ENCODE data around the gene JOSD1. TPM values are rescaled to one million over a fixed set of nuclear protein-coding genes. Genes with fewer than 3 reads are reported as not detected.

JOSD1 gene
- total and polyA plus RNA-seq, 2 experiments from 2014 or later: 6.6 to 51.2 TPM

- H3K4me2 ChIP-seq (ENCODE audit: unreplicated experiment): no peak overlapping the region
- H3K27ac ChIP-seq: no peak overlapping the region
- DNase-seq: no peak
- TF ChIP-seq EZH2phosphoT487 (IDR thresholded peaks at IDR 0.05; ENCODE audit: insufficient read depth, low read depth) (no peak), EZH2 (IDR thresholded peaks at IDR 0.05; ENCODE audit: insufficient read depth, poor library complexity, severe bottlenecking) (no peak)
- WGBS, 2 experiments (ENCODE audit: low coverage in 1 of 2, low lambda C conversion rate in 2 of 2, missing lambda C conversion rate in 2 of 2): 96 to 97% methylated on average over 9 of the region's 9 CpGs
- in situ Hi-C loops (cut with MboI): no loop called here
- no peak overlapping the region for H3K4me3 ChIP-seq
- no peaks in the 10 kb centered on the region for H3K36me3 ChIP-seq (ENCODE audit: low read depth)
- H3F3A ChIP-seq (ENCODE audit: insufficient read depth): peaks cover 24% of the 10 kb centered on the region
- H3K9me2 ChIP-seq (ENCODE audit: insufficient read depth): no peaks in the 10 kb centered on the region
- H3K9me3 ChIP-seq (ENCODE audit: low read depth): no peaks in the 10 kb centered on the region
- no peak overlapping the region for H2AFZ ChIP-seq
- H4K20me1 ChIP-seq (ENCODE audit: insufficient read depth): 0 out of 2 replicates have a peak, but pooled peaks cover 4% of the 10 kb centered on the region
- peaks cover 83% of the 10 kb centered on the region for H3K79me2 ChIP-seq (ENCODE audit: insufficient read depth)
- H3K27me3 ChIP-seq (replicated peaks; ENCODE audit: insufficient read depth): no peaks in the 10 kb centered on the region
- peaks cover 13% of the 10 kb centered on the region for H3K4me1 ChIP-seq (ENCODE audit: insufficient read depth)
- no peak overlapping the region for H3K9ac ChIP-seq
Measured at GRCh38 chr22:38715176-38715764, 14.5 kb upstream of the JOSD1 start.

DNA sequence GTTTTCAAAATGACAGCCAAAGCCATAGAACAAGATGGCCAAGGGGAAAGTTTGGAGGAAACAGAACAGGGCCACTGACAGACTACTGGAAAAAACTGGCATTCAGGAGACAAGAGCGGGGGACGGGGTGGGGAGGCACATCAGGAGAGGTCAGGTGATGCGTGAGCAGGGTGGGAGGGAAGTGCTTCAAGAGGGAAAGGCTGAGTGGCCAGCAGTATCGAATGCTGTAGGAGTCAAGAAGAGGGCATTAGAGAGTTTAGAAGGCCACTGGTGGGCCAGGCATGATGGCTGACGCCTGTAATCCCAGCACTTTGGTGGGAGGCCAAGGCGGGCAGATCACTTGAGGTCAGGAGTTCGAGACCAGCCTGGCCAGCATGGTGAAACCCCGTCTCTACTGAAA lies 13.2 kb upstream of the JOSD1 start:
- 86 to 93% methylated on average over 7 to 8 of the region's 8 CpGs for WGBS, 2 experiments (ENCODE audit: low coverage in 1 of 2, low lambda C conversion rate in 2 of 2, missing lambda C conversion rate in 2 of 2)
- Histone ChIP-seq H3F3A (ENCODE audit: insufficient read depth) (peaks cover 18% of the 10 kb centered on the region), H3K9me2 (ENCODE audit: insufficient read depth) (no peaks in the 10 kb centered on the region), H3K4me3 (no peak overlapping the region), H3K36me3 (ENCODE audit: low read depth) (no peaks in the 10 kb centered on the region), H3K27me3 (replicated peaks; ENCODE audit: insufficient read depth) (no peaks in the 10 kb centered on the region), H3K79me2 (ENCODE audit: insufficient read depth) (peaks cover 85% of the 10 kb centered on the region), H3K9ac (no peak overlapping the region), H4K20me1 (ENCODE audit: insufficient read depth) (peaks cover 10% of the 10 kb centered on the region; the same call in 1 of the 2 replicates), H3K4me2 (ENCODE audit: unreplicated experiment) (no peak overlapping the region), H2AFZ (no peak overlapping the region), H3K4me1 (ENCODE audit: insufficient read depth) (peaks cover 10% of the 10 kb centered on the region), H3K9me3 (ENCODE audit: low read depth) (no peaks in the 10 kb centered on the region), H3K27ac (no peak overlapping the region)
- in situ Hi-C loops (cut with MboI): no loop called here
- TF ChIP-seq EZH2 (IDR thresholded peaks at IDR 0.05; ENCODE audit: insufficient read depth, poor library complexity, severe bottlenecking): no peak
- no peak for TF ChIP-seq EZH2phosphoT487 (IDR thresholded peaks at IDR 0.05; ENCODE audit: insufficient read depth, low read depth)
- DNase-seq: no peak

DNA sequence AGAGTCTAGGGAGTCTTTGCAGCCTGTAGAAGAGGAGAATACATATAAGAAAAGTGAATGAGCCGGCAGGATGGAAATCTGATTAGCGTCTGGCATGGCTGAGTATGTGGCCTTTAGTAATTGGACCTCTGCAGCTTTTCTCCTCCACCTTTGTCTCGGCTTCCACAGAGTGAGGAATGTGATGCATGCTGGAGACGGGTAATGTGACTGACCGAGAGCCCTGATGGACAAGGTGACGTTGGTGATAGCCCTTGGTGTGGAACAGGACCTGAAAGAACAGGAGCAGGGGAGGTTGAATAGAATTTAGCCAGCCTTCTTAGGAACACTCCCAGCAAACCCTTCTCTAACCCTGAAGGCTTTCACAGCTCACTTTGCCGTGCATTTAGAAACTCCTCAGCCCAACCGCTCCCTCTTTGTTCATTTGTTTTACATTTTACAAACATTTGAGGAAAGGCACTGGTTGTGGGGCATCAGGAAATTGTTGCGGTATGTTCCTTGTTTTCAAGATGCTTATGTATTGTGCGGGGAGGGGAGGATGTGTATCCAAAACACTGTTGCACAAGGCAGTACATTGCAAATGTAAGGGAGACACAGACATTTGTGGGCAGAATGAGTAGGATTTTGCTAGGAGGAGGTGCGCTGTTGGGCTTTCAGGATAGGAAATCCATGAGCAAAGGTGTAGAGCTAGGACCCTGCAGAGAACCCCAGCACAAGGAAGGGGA lies 11.9 kb upstream of the JOSD1 start:
- no peak overlapping the region for H3K4me2 ChIP-seq (ENCODE audit: unreplicated experiment)
- H3K4me3 ChIP-seq: no peak overlapping the region
- H3K9ac ChIP-seq: no peak overlapping the region
- DNase-seq: no peak
- no peak overlapping the region for H3K27ac ChIP-seq
- H2AFZ ChIP-seq: no peak overlapping the region
- in situ Hi-C loops (cut with MboI): no loop called here
- TF ChIP-seq EZH2phosphoT487 (IDR thresholded peaks at IDR 0.05; ENCODE audit: insufficient read depth, low read depth) (no peak), EZH2 (IDR thresholded peaks at IDR 0.05; ENCODE audit: insufficient read depth, poor library complexity, severe bottlenecking) (no peak)
- no peaks in the 10 kb centered on the region for H3K36me3 ChIP-seq (ENCODE audit: low read depth)
- H3K27me3 ChIP-seq (replicated peaks; ENCODE audit: insufficient read depth): no peaks in the 10 kb centered on the region
- peaks cover 6% of the 10 kb centered on the region for H3K4me1 ChIP-seq (ENCODE audit: insufficient read depth)
- peaks cover 12% of the 10 kb centered on the region for H3F3A ChIP-seq (ENCODE audit: insufficient read depth)
- peaks cover 16% of the 10 kb centered on the region; the same call in 1 of the 2 replicates for H4K20me1 ChIP-seq (ENCODE audit: insufficient read depth)
- no peaks in the 10 kb centered on the region for H3K9me2 ChIP-seq (ENCODE audit: insufficient read depth)
- 84 to 88% methylated on average over 11 of the region's 11 CpGs for WGBS, 2 experiments (ENCODE audit: low coverage in 1 of 2, low lambda C conversion rate in 2 of 2, missing lambda C conversion rate in 2 of 2)
- H3K9me3 ChIP-seq (ENCODE audit: low read depth): no peaks in the 10 kb centered on the region
- H3K79me2 ChIP-seq (ENCODE audit: insufficient read depth): peaks cover 98% of the 10 kb centered on the region

- no peaks in the 10 kb centered on the region for H3K36me3 ChIP-seq (ENCODE audit: low read depth)
- peaks cover 16% of the 10 kb centered on the region for H3F3A ChIP-seq (ENCODE audit: insufficient read depth)
- no peak overlapping the region for H3K4me3 ChIP-seq
- DNase-seq: no peak
- 83 to 84% methylated on average over 3 of the region's 3 CpGs for WGBS, 2 experiments (ENCODE audit: low coverage in 1 of 2, low lambda C conversion rate in 2 of 2, missing lambda C conversion rate in 2 of 2)
- H3K4me2 ChIP-seq (ENCODE audit: unreplicated experiment): no peak overlapping the region
- no peak overlapping the region for H3K27ac ChIP-seq
- no peak overlapping the region for H3K9ac ChIP-seq
- H4K20me1 ChIP-seq (ENCODE audit: insufficient read depth): peaks cover 16% of the 10 kb centered on the region; the same call in 1 of the 2 replicates
- H3K9me2 ChIP-seq (ENCODE audit: insufficient read depth): no peaks in the 10 kb centered on the region
- in situ Hi-C loops (cut with MboI): no loop called here
- TF ChIP-seq EZH2phosphoT487 (IDR thresholded peaks at IDR 0.05; ENCODE audit: insufficient read depth, low read depth) (no peak), EZH2 (IDR thresholded peaks at IDR 0.05; ENCODE audit: insufficient read depth, poor library complexity, severe bottlenecking) (no peak)
- peaks cover 100% of the 10 kb centered on the region for H3K79me2 ChIP-seq (ENCODE audit: insufficient read depth)
- no peak overlapping the region for H2AFZ ChIP-seq
- H3K27me3 ChIP-seq (replicated peaks; ENCODE audit: insufficient read depth): no peaks in the 10 kb centered on the region
- H3K9me3 ChIP-seq (ENCODE audit: low read depth): no peaks in the 10 kb centered on the region
- H3K4me1 ChIP-seq (ENCODE audit: insufficient read depth): peaks cover 14% of the 10 kb centered on the region
Measured at GRCh38 chr22:38710866-38711265, 10.1 kb upstream of the JOSD1 start.
